ENCODE data around the gene ACOT11.

Gene ACOT11

GRCh38 chr1:54645806-54646676 lies 98.0 kb downstream of the ACOT11 start:
- DNase-seq (ENCODE audit: low read depth in 2 of 2): no peak

GRCh38 chr1:54649130-54649898 lies 101.3 kb downstream of the ACOT11 start:
- DNase-seq (ENCODE audit: low read depth in 2 of 2): no peak

- DNase-seq (ENCODE audit: low read depth in 2 of 2): no peak
These were observed 101.9 kb downstream of the ACOT11 start for GRCh38 chr1:54649921-54650320.

- no peak for DNase-seq (ENCODE audit: low read depth in 2 of 2)
These were observed 102.4 kb downstream of the ACOT11 start for GRCh38 chr1:54650417-54650816.

- no peak for DNase-seq (ENCODE audit: low read depth in 2 of 2)
These were observed 103.6 kb downstream of the ACOT11 start for GRCh38 chr1:54651608-54652007.

- no peak for DNase-seq (ENCODE audit: low read depth in 2 of 2)
These were observed 104.1 kb downstream of the ACOT11 start for GRCh38 chr1:54652168-54652567.

GRCh38 chr1:54653036-54653435 lies 105.0 kb downstream of the ACOT11 start:
- DNase-seq (ENCODE audit: low read depth in 2 of 2): no peak

- no peak for DNase-seq (ENCODE audit: low read depth in 2 of 2)
These were observed 110.3 kb downstream of the ACOT11 start for GRCh38 chr1:54658164-54658913.
